Measurements from ENCODE around the gene SLC35D1.

- TF ChIP-seq CTCF (IDR thresholded peaks at IDR 0.05) = no peak
- TF ChIP-seq EZH2 (IDR thresholded peaks at IDR 0.05; ENCODE audit: borderline replicate concordance, insufficient read depth, low read depth, low read length, poor library complexity, severe bottlenecking) = no peak
Measured at GRCh38 chr1:67061266-67061665, 7.3 kb upstream of the SLC35D1 start.
